ENCODE results near the gene PHC2. TPM values are rescaled to one million over a fixed set of nuclear protein-coding genes. Genes with fewer than 3 reads are reported as not detected.

PHC2 gene
- total RNA-seq, 1 donor from 2014 or later: 99.5 TPM

DNA sequence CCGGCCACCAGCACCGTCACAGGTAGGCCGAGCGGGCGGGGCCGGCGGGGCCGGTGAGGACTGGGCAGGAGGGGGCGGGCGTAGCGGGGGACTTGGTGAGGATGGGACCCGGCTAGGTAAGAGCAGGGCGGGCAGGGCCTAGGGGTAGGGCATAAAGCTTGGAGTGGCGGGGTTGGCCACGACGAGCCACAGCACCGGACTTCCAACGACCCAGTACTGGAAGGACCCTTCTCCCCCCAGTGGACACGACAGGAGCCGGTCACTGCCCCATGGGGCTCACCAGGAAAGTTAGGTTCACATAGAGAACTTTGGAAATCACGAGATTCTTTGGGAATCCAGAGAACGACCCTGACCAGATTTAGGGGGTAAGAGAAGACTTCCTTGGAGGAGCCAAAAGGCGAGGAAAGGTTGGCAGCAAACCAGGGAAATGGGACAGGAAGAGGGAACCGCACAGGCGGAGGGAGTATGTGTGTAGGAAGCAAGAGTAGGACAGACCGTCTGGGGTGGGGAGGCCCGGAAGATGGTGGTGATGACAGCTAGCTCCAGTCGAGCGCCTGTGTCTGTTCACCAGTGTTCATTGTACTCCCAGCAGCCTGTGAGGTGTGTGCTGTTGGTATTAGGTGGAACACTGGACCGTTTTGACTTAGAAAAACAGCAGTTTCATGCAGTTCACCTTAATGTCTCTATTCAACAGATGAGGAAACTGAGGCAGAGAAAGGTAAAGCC is 154.2 kb downstream of the PHC2 start:
- H3K27ac Mint-ChIP-seq: no peak overlapping the region
- no peak for TF ChIP-seq CTCF (IDR thresholded peaks at IDR 0.05; ENCODE audit: unreplicated experiment)
- H3K4me3 Mint-ChIP-seq: no peak overlapping the region
- H3K27me3 Mint-ChIP-seq (ENCODE audit: low read depth): no peaks in the 10 kb centered on the region
- H3K9me3 Mint-ChIP-seq: no peaks in the 10 kb centered on the region
- H3K4me1 Mint-ChIP-seq: no peaks in the 10 kb centered on the region
- DNase-seq (ENCODE audit: low spot score in 2 of 2, unreplicated experiment in 2 of 2): no peak
- peaks cover 24% of the 10 kb centered on the region for H3K36me3 Mint-ChIP-seq

DNA sequence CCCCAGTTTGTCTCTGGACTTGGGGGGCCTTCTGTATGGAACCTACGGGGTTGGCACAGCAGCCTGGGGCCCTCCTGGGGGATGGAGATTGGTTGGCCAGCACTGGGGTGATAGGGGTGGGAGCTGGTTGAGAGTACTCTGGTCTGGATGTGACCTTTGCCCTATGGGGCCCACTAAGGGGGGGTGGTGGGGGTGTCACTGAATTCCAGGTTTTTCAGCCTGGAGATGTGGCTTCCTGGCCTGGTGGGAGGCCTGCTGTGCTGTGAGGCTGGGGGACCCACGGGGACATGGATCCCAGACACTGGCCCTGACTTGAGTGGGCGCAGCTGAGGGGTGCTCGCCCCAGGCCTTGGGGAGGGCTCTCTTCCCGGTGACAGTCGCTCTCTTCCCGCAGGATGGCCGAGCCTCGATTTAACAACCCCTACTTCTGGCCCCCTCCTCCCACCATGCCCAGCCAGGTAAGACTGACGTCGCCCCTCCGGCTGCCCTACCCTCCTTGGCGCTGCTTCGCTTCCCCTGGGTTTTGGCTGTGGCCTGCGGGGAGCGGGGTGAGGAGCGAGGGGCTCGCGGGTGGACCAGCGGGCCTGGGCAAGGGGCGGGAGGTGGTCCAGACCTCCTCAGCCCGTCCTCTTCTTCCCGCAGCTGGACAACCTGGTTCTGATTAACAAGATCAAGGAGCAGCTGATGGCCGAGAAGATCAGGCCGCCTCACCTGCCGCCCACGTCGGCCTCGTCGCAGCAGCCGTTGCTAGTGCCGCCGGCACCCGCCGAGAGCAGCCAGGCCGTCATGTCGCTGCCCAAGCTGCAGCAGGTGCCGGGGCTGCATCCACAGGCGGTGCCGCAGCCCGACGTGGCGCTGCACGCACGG is 155.0 kb downstream of the PHC2 start:
- TF ChIP-seq CTCF (IDR thresholded peaks at IDR 0.05; ENCODE audit: unreplicated experiment): no peak
- H3K9me3 Mint-ChIP-seq: no peaks in the 10 kb centered on the region
- peaks cover 1% of the 10 kb centered on the region for H3K4me1 Mint-ChIP-seq
- H3K27ac Mint-ChIP-seq: no peak overlapping the region
- no peak for DNase-seq (ENCODE audit: low spot score in 2 of 2, unreplicated experiment in 2 of 2)
- H3K27me3 Mint-ChIP-seq (ENCODE audit: low read depth): no peaks in the 10 kb centered on the region
- H3K36me3 Mint-ChIP-seq: peaks cover 24% of the 10 kb centered on the region
- H3K4me3 Mint-ChIP-seq: no peak overlapping the region

GRCh38 chr1:33275195-33275594 is 155.7 kb downstream of the PHC2 start:
- DNase-seq (ENCODE audit: low spot score in 2 of 2, unreplicated experiment in 2 of 2): no peak
- Mint-ChIP-seq H3K27me3 (ENCODE audit: low read depth) (no peaks in the 10 kb centered on the region), H3K4me1 (peaks cover 2% of the 10 kb centered on the region), H3K4me3 (no peak overlapping the region), H3K36me3 (peaks cover 24% of the 10 kb centered on the region), H3K9me3 (no peaks in the 10 kb centered on the region), H3K27ac (no peak overlapping the region)
- TF ChIP-seq CTCF (IDR thresholded peaks at IDR 0.05; ENCODE audit: unreplicated experiment): no peak

GRCh38 chr1:33274446-33274845 is 156.4 kb downstream of the PHC2 start:
- peaks cover 20% of the 10 kb centered on the region for H3K36me3 Mint-ChIP-seq
- H3K27ac Mint-ChIP-seq: no peak overlapping the region
- no peak for TF ChIP-seq CTCF (IDR thresholded peaks at IDR 0.05; ENCODE audit: unreplicated experiment)

GRCh38 chr1:33273961-33274371 is 156.9 kb downstream of the PHC2 start:
- H3K9me3 Mint-ChIP-seq: no peaks in the 10 kb centered on the region
- peaks cover 4% of the 10 kb centered on the region for H3K4me1 Mint-ChIP-seq
- H3K4me3 Mint-ChIP-seq: no peak overlapping the region
- no peak for DNase-seq (ENCODE audit: low spot score in 2 of 2, unreplicated experiment in 2 of 2)
- H3K36me3 Mint-ChIP-seq: peaks cover 20% of the 10 kb centered on the region
- H3K27me3 Mint-ChIP-seq (ENCODE audit: low read depth): no peaks in the 10 kb centered on the region
- no peak overlapping the region for H3K27ac Mint-ChIP-seq
- no peak for TF ChIP-seq CTCF (IDR thresholded peaks at IDR 0.05; ENCODE audit: unreplicated experiment)

More at GRCh38 chr1:33274446-33274845, 156.4 kb downstream of the PHC2 start:
- no peak for DNase-seq (ENCODE audit: low spot score in 2 of 2, unreplicated experiment in 2 of 2)
- Mint-ChIP-seq H3K4me3 (no peak overlapping the region), H3K9me3 (no peaks in the 10 kb centered on the region), H3K27me3 (ENCODE audit: low read depth) (no peaks in the 10 kb centered on the region), H3K4me1 (peaks cover 2% of the 10 kb centered on the region)

Small RNA genes within 50 kb of the gene (microRNA-seq; reads per million reads assigned to microRNA genes)
- 81.8 reads per million, percentile 60 among the genes with 10 or more reads in this experiment for gene MIR3605

Other genes starting within 250 kb of the PHC2 start
- gene TRIM62, start 249.1 kb downstream of the PHC2 start, total RNA-seq: 13.6 to 14.7 TPM (median 13.9 TPM) in 3 replicates
- 112 to 114 TPM (median 113 TPM) in 3 replicates for gene ZNF362, start 174.6 kb downstream of the PHC2 start, total RNA-seq
- 0.51 to 0.58 TPM (median 0.52 TPM) in 3 replicates for gene A3GALT2, start 110.0 kb downstream of the PHC2 start, total RNA-seq
- 7.6 to 9.2 TPM (median 8.0 TPM) in 3 replicates for gene ZSCAN20, start 41.5 kb upstream of the PHC2 start, total RNA-seq

Data from mesothelial cell of epicardium (in vitro differentiated cells).